Measurements from ENCODE around the gene NLRC3.

The NLRC3 gene

GRCh38 chr16:3598236-3598635 lies 21.0 kb upstream of the NLRC3 start:
- DNase-seq (ENCODE audit: low read depth), result no peak

GRCh38 chr16:3597676-3598075 lies 20.5 kb upstream of the NLRC3 start:
- no peak for DNase-seq (ENCODE audit: low read depth)

GRCh38 chr16:3597226-3597625 lies 20.0 kb upstream of the NLRC3 start:
- DNase-seq (ENCODE audit: low read depth), result no peak

- no peak for DNase-seq (ENCODE audit: low read depth)
These were observed 19.1 kb upstream of the NLRC3 start for GRCh38 chr16:3596101-3596861.

GRCh38 chr16:3595521-3596021 lies 18.4 kb upstream of the NLRC3 start:
- DNase-seq (ENCODE audit: low read depth), result no peak

- no peak for DNase-seq (ENCODE audit: low read depth)
These were observed 17.9 kb upstream of the NLRC3 start for GRCh38 chr16:3595110-3595486.

- no peak for DNase-seq (ENCODE audit: low read depth)
These were observed 17.3 kb upstream of the NLRC3 start for GRCh38 chr16:3594316-3595109.

- no peak for DNase-seq (ENCODE audit: low read depth)
These were observed 15.4 kb upstream of the NLRC3 start for GRCh38 chr16:3592559-3592958.

- DNase-seq (ENCODE audit: low read depth), result no peak
These were observed 14.8 kb upstream of the NLRC3 start for GRCh38 chr16:3591991-3592390.

- DNase-seq (ENCODE audit: low read depth), result no peak
These were observed 14.2 kb upstream of the NLRC3 start for GRCh38 chr16:3591436-3591803.

- no peak for DNase-seq (ENCODE audit: low read depth)
These were observed 13.7 kb upstream of the NLRC3 start for GRCh38 chr16:3590736-3591435.

GRCh38 chr16:3589991-3590701 lies 12.9 kb upstream of the NLRC3 start:
- DNase-seq (ENCODE audit: low read depth), result no peak

- DNase-seq (ENCODE audit: low read depth), result no peak
These were observed 12.3 kb upstream of the NLRC3 start for GRCh38 chr16:3589441-3589921.

- no peak for DNase-seq (ENCODE audit: low read depth)
These were observed 11.8 kb upstream of the NLRC3 start for GRCh38 chr16:3589001-3589400.

GRCh38 chr16:3587547-3588110 lies 10.4 kb upstream of the NLRC3 start:
- DNase-seq (ENCODE audit: low read depth), result no peak

GRCh38 chr16:3584412-3584811 lies 7.2 kb upstream of the NLRC3 start:
- DNase-seq (ENCODE audit: low read depth), result no peak

GRCh38 chr16:3583303-3584038 lies 6.3 kb upstream of the NLRC3 start:
- no peak for DNase-seq (ENCODE audit: low read depth)

- no peak for DNase-seq (ENCODE audit: low read depth)
These were observed 5.3 kb upstream of the NLRC3 start for GRCh38 chr16:3582276-3583165.

- no peak for DNase-seq (ENCODE audit: low read depth)
These were observed 4.2 kb upstream of the NLRC3 start for GRCh38 chr16:3581392-3581791.

GRCh38 chr16:3580686-3581085 lies 3.5 kb upstream of the NLRC3 start:
- no peak for DNase-seq (ENCODE audit: low read depth)
